Vagina (tissue), 2 donors: ENCODE measurements around the gene RNF43. TPM values are rescaled to one million over a fixed set of nuclear protein-coding genes. Genes with fewer than 3 reads are reported as not detected.

Experiments
- DNase-seq, 2 donors: peaks; one replicate each; pipeline ENCODE4 v3.0.0-alpha.2; 2017; ENCODE audit errors: extremely low spot score in 2 of 2
- H3K27ac ChIP-seq: fragments of 200-600 bp; sonication (generic); one replicate; pipeline ENCODE4 v1.5.1; 2019
- H3K27me3 ChIP-seq: fragments of 200-600 bp; sonication (generic); one replicate; pipeline ENCODE4 v1.5.1; 2019
- H3K36me3 ChIP-seq, 2 donors: fragments of 200-600 bp; sonication (generic); one replicate each; pipeline ENCODE4 v1.5.1; 2017 to 2019
- H3K4me1 ChIP-seq: fragments of 200-600 bp; sonication (generic); one replicate; pipeline ENCODE4 v1.5.1; 2019
- H3K4me3 ChIP-seq, 2 donors: fragments of 200-600 bp; sonication (generic); 1 replicate in 1 of 2; 2 replicates in 1 of 2; pipeline ENCODE4 v1.5.1; 2016 to 2019
- H3K9me3 ChIP-seq: fragments of 200-600 bp; sonication (generic); one replicate; pipeline ENCODE4 v1.5.1; 2019
- POLR2A ChIP-seq, 2 donors: fragments of 450-650 bp; IDR thresholded peaks; one replicate each; pipeline ENCODE4 v1.6.1; 2017; ENCODE audit warnings: antibody characterized with exemption in 2 of 2, mild to moderate bottlenecking in 2 of 2, moderate library complexity in 2 of 2
- POLR2AphosphoS5 ChIP-seq, 2 donors: sonication (generic); formaldehyde crosslinking; IDR thresholded peaks; one replicate each; pipeline ENCODE4 v1.9.0; 2017; ENCODE audit warnings: antibody characterized with exemption in 2 of 2, mild to moderate bottlenecking in 2 of 2, low read depth in 1 of 2; ENCODE audit not compliant: insufficient read depth in 1 of 2
- intact Hi-C: fragments of 100-400 bp; cut with DNase I; formaldehyde crosslinking; loops from one replicate; pipeline ENCODE4 v1.15.1; 2023
- total RNA-seq: library from RNA; depleted of rRNA; stranded (reverse); fragments of >200 nt; gene quantifications from one replicate; pipeline ENCODE4 v1.2.3, GENCODE V29; 2016
- TF ChIP-seq, protein P1 (sequence below), 3 experiments: fragments of 450-650 bp in 2 of 3; fragments of 200-600 bp in 1 of 3; sonication (generic) in 1 of 3; IDR thresholded peaks; one replicate each; pipeline ENCODE4 v1.5.1; 2017 to 2019; ENCODE audit warnings: antibody characterized with exemption in 3 of 3, mild to moderate bottlenecking in 2 of 3, moderate library complexity in 2 of 3

The RNF43 gene
- total RNA-seq: 27.7 TPM

GRCh38 chr17:58417300-58418092 lies at the start of gene RNF43:
TSS of gene RNF43 (minus strand) at chr17:58417534. CDS start at chr17:58415577, 1,957 bp downstream.
- peak within 1 kb of the TSS; percentile 35 to 38 for H3K4me3 ChIP-seq
- TF ChIP-seq POLR2AphosphoS5 (IDR thresholded peaks at IDR 0.05; ENCODE audit: insufficient read depth in 1 of 2, low read depth in 1 of 2) (peak in 1 of 2 donors; percentile 87), POLR2A (IDR thresholded peaks at IDR 0.05) (peak in 1 of 2 donors; percentile 21)
- TF ChIP-seq, protein P1, sequence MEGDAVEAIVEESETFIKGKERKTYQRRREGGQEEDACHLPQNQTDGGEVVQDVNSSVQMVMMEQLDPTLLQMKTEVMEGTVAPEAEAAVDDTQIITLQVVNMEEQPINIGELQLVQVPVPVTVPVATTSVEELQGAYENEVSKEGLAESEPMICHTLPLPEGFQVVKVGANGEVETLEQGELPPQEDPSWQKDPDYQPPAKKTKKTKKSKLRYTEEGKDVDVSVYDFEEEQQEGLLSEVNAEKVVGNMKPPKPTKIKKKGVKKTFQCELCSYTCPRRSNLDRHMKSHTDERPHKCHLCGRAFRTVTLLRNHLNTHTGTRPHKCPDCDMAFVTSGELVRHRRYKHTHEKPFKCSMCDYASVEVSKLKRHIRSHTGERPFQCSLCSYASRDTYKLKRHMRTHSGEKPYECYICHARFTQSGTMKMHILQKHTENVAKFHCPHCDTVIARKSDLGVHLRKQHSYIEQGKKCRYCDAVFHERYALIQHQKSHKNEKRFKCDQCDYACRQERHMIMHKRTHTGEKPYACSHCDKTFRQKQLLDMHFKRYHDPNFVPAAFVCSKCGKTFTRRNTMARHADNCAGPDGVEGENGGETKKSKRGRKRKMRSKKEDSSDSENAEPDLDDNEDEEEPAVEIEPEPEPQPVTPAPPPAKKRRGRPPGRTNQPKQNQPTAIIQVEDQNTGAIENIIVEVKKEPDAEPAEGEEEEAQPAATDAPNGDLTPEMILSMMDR (IDR thresholded peaks at IDR 0.05): peak; percentile 36 to 60 (median 53)
- peak within 1 kb of the TSS; percentile 58 for H3K27ac ChIP-seq
- no peaks in the 10 kb centered on the region for H3K4me1 ChIP-seq
- DNase-seq: peak; percentile 96 to 97
- intact Hi-C loops: no loop called here
- no peaks in the 10 kb centered on the region for H3K9me3 ChIP-seq
- H3K27me3 ChIP-seq: no peaks in the 10 kb centered on the region
- H3K36me3 ChIP-seq: no peaks in the 10 kb centered on the region

- Histone ChIP-seq H3K27ac (no peak overlapping the region), H3K36me3 (no peaks in the 10 kb centered on the region), H3K9me3 (no peaks in the 10 kb centered on the region), H3K4me1 (no peaks in the 10 kb centered on the region), H3K27me3 (no peaks in the 10 kb centered on the region), H3K4me3 (no peak overlapping the region)
- no peak for DNase-seq
- intact Hi-C loops: no loop called here
- TF ChIP-seq POLR2A (IDR thresholded peaks at IDR 0.05) (no peak), POLR2AphosphoS5 (IDR thresholded peaks at IDR 0.05; ENCODE audit: insufficient read depth in 1 of 2, low read depth in 1 of 2) (no peak)
- TF ChIP-seq, protein P1 (IDR thresholded peaks at IDR 0.05): no peak
Observed at GRCh38 chr17:58455491-58455890, 38.2 kb upstream of the RNF43 start.

DNA sequence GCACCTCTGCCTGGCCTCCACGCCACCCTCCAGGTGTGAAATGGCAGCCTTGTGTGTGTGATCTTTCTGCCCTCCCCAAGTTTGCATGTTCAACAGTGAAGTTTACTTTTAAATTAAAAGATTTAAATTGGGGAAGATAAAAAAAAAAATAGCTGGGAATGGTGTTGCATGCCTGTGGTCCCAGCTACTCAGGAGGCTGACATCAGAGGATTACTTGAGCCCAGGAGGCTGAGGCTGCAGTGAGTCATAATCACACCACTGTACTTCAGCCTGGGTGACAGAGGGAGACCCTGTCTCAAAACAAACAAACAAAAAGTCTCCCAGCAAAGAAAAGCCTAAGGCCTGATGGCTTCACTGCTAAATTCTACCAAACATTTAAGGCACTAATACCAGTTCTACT lies 35.4 kb upstream of the RNF43 start:
- Histone ChIP-seq H3K4me1 (no peaks in the 10 kb centered on the region), H3K27ac (no peak overlapping the region), H3K4me3 (no peak overlapping the region), H3K9me3 (no peaks in the 10 kb centered on the region), H3K36me3 (no peaks in the 10 kb centered on the region), H3K27me3 (no peaks in the 10 kb centered on the region)
- TF ChIP-seq, protein P1 (IDR thresholded peaks at IDR 0.05): no peak
- no peak for TF ChIP-seq POLR2AphosphoS5 (IDR thresholded peaks at IDR 0.05; ENCODE audit: insufficient read depth in 1 of 2, low read depth in 1 of 2)
- no peak for TF ChIP-seq POLR2A (IDR thresholded peaks at IDR 0.05)
- intact Hi-C loops: no loop called here
- DNase-seq: no peak

GRCh38 chr17:58447039-58447975 lies 30.0 kb upstream of the RNF43 start:
- no peak for DNase-seq
- Histone ChIP-seq H3K27ac (no peak overlapping the region), H3K4me1 (no peaks in the 10 kb centered on the region), H3K27me3 (no peaks in the 10 kb centered on the region), H3K36me3 (no peaks in the 10 kb centered on the region), H3K9me3 (no peaks in the 10 kb centered on the region), H3K4me3 (no peak overlapping the region)
- TF ChIP-seq POLR2A (IDR thresholded peaks at IDR 0.05): no peak
- TF ChIP-seq POLR2AphosphoS5 (IDR thresholded peaks at IDR 0.05; ENCODE audit: insufficient read depth in 1 of 2, low read depth in 1 of 2): peak in 1 of 2 donors; percentile 10
- TF ChIP-seq, protein P1 (IDR thresholded peaks at IDR 0.05): peak in 2 of 3 experiments; percentile 7 to 34
- intact Hi-C loops: no loop called here
